ENCODE results near the gene GRM8. TPM values are rescaled to one million over a fixed set of nuclear protein-coding genes. Genes with fewer than 3 reads are reported as not detected.

GRM8 gene
- total RNA-seq, 1 donor from 2014 or later, result 2.2 TPM

GRCh38 chr7:126979722-126980121 is 273.0 kb downstream of the GRM8 start:
- H3K9me3 Mint-ChIP-seq (ENCODE audit: unreplicated experiment), result peaks cover 3% of the 10 kb centered on the region

GRCh38 chr7:126978865-126979264 is 273.9 kb downstream of the GRM8 start:
- Histone ChIP-seq H2AFZ (ENCODE audit: low read depth, low read length) (no peak overlapping the region), H3K9me3 (ENCODE audit: insufficient read depth, low read depth, low read length) (no peaks in the 10 kb centered on the region), H3K4me1 (ENCODE audit: insufficient read depth, low read length) (no peaks in the 10 kb centered on the region), H3K79me2 (ENCODE audit: insufficient read depth, low read length) (no peaks in the 10 kb centered on the region), H3K9ac (ENCODE audit: low read length) (no peak overlapping the region), H3K36me3 (ENCODE audit: insufficient read depth, low read length) (no peaks in the 10 kb centered on the region), H3K4me3 (ENCODE audit: insufficient read depth, low read depth, low read length) (no peak overlapping the region), H3K27me3 (ENCODE audit: insufficient read depth, low read length) (no peaks in the 10 kb centered on the region), H3K27ac (ENCODE audit: low read depth, low read length) (no peak overlapping the region), H3K4me2 (ENCODE audit: low read length) (no peak overlapping the region), H4K20me1 (ENCODE audit: insufficient read depth, low read length) (no peaks in the 10 kb centered on the region)
- Mint-ChIP-seq H3K9me3 (ENCODE audit: unreplicated experiment) (peaks cover 3% of the 10 kb centered on the region), H3K36me3 (ENCODE audit: low read depth, unreplicated experiment) (no peaks in the 10 kb centered on the region), H3K27ac (ENCODE audit: unreplicated experiment) (no peak overlapping the region), H3K27me3 (ENCODE audit: low read depth, unreplicated experiment) (no peaks in the 10 kb centered on the region), H3K4me1 (ENCODE audit: low read depth, unreplicated experiment) (no peaks in the 10 kb centered on the region), H3K4me3 (ENCODE audit: unreplicated experiment) (no peak overlapping the region)
- FAIRE-seq, result no peak
- TF ChIP-seq EZH2 (IDR thresholded peaks at IDR 0.05; ENCODE audit: insufficient read depth, low read length), result no peak
- TF ChIP-seq, protein P1, sequence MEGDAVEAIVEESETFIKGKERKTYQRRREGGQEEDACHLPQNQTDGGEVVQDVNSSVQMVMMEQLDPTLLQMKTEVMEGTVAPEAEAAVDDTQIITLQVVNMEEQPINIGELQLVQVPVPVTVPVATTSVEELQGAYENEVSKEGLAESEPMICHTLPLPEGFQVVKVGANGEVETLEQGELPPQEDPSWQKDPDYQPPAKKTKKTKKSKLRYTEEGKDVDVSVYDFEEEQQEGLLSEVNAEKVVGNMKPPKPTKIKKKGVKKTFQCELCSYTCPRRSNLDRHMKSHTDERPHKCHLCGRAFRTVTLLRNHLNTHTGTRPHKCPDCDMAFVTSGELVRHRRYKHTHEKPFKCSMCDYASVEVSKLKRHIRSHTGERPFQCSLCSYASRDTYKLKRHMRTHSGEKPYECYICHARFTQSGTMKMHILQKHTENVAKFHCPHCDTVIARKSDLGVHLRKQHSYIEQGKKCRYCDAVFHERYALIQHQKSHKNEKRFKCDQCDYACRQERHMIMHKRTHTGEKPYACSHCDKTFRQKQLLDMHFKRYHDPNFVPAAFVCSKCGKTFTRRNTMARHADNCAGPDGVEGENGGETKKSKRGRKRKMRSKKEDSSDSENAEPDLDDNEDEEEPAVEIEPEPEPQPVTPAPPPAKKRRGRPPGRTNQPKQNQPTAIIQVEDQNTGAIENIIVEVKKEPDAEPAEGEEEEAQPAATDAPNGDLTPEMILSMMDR (IDR thresholded peaks at IDR 0.05; ENCODE audit: insufficient read depth, low read depth, low read length), result no peak
- DNase-seq (ENCODE audit: low read depth), result no peak

More at GRCh38 chr7:126979722-126980121, 273.0 kb downstream of the GRM8 start:
- no peak overlapping the region for H3K4me3 Mint-ChIP-seq (ENCODE audit: unreplicated experiment)
- TF ChIP-seq EZH2 (IDR thresholded peaks at IDR 0.05; ENCODE audit: insufficient read depth, low read length), result no peak
- TF ChIP-seq, protein P1 (IDR thresholded peaks at IDR 0.05; ENCODE audit: insufficient read depth, low read depth, low read length), result no peak
- no peaks in the 10 kb centered on the region for H3K36me3 Mint-ChIP-seq (ENCODE audit: low read depth, unreplicated experiment)
- no peak overlapping the region for H3K9ac ChIP-seq (ENCODE audit: low read length)
- no peak for FAIRE-seq
- H3K4me3 ChIP-seq (ENCODE audit: insufficient read depth, low read depth, low read length), result no peak overlapping the region
- no peaks in the 10 kb centered on the region for H3K4me1 Mint-ChIP-seq (ENCODE audit: low read depth, unreplicated experiment)
- H3K9me3 ChIP-seq (ENCODE audit: insufficient read depth, low read depth, low read length), result no peaks in the 10 kb centered on the region
- no peaks in the 10 kb centered on the region for H3K79me2 ChIP-seq (ENCODE audit: insufficient read depth, low read length)
- no peak for DNase-seq (ENCODE audit: low read depth)
- H3K36me3 ChIP-seq (ENCODE audit: insufficient read depth, low read length), result no peaks in the 10 kb centered on the region
- no peak overlapping the region for H2AFZ ChIP-seq (ENCODE audit: low read depth, low read length)
- no peak overlapping the region for H3K27ac ChIP-seq (ENCODE audit: low read depth, low read length)
- no peaks in the 10 kb centered on the region for H4K20me1 ChIP-seq (ENCODE audit: insufficient read depth, low read length)
- H3K4me2 ChIP-seq (ENCODE audit: low read length), result no peak overlapping the region
- no peak overlapping the region for H3K27ac Mint-ChIP-seq (ENCODE audit: unreplicated experiment)
- no peaks in the 10 kb centered on the region for H3K27me3 Mint-ChIP-seq (ENCODE audit: low read depth, unreplicated experiment)
- no peaks in the 10 kb centered on the region for H3K4me1 ChIP-seq (ENCODE audit: insufficient read depth, low read length)
- no peaks in the 10 kb centered on the region for H3K27me3 ChIP-seq (ENCODE audit: insufficient read depth, low read length)

DNA sequence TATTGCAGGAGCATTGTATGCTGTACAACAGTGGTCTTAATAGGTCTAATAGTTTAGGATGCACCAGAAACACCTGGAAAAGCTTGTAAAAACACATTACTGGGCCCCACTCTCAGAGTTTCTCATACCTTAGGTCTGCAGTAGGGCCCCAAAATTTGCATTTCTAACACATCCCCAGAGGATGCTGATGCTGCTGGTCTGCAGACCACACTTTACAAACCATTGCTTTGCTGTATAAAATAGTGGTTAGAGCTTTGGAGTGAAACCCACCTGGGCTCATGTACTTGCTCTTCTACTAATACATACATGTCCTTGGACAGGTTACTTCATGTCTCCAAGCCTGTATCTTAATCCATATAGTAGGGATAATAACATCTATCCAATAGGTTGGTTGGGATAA is 279.7 kb downstream of the GRM8 start:
- H4K20me1 ChIP-seq (ENCODE audit: insufficient read depth, low read length), result no peaks in the 10 kb centered on the region
- H3K36me3 ChIP-seq (ENCODE audit: insufficient read depth, low read length), result no peaks in the 10 kb centered on the region
- DNase-seq (ENCODE audit: low read depth), result no peak
- H3K4me1 Mint-ChIP-seq (ENCODE audit: low read depth, unreplicated experiment), result no peaks in the 10 kb centered on the region
- no peak overlapping the region for H3K27ac Mint-ChIP-seq (ENCODE audit: unreplicated experiment)
- no peaks in the 10 kb centered on the region for H3K9me3 ChIP-seq (ENCODE audit: insufficient read depth, low read depth, low read length)
- no peak overlapping the region for H3K4me3 Mint-ChIP-seq (ENCODE audit: unreplicated experiment)
- no peak overlapping the region for H2AFZ ChIP-seq (ENCODE audit: low read depth, low read length)
- no peak for TF ChIP-seq EZH2 (IDR thresholded peaks at IDR 0.05; ENCODE audit: insufficient read depth, low read length)
- TF ChIP-seq, protein P1 (IDR thresholded peaks at IDR 0.05; ENCODE audit: insufficient read depth, low read depth, low read length), result no peak
- no peaks in the 10 kb centered on the region for H3K27me3 Mint-ChIP-seq (ENCODE audit: low read depth, unreplicated experiment)
- no peaks in the 10 kb centered on the region for H3K79me2 ChIP-seq (ENCODE audit: insufficient read depth, low read length)
- no peak overlapping the region for H3K27ac ChIP-seq (ENCODE audit: low read depth, low read length)
- no peaks in the 10 kb centered on the region for H3K9me3 Mint-ChIP-seq (ENCODE audit: unreplicated experiment)
- no peaks in the 10 kb centered on the region for H3K36me3 Mint-ChIP-seq (ENCODE audit: low read depth, unreplicated experiment)
- no peaks in the 10 kb centered on the region for H3K4me1 ChIP-seq (ENCODE audit: insufficient read depth, low read length)
- H3K9ac ChIP-seq (ENCODE audit: low read length), result no peak overlapping the region
- no peaks in the 10 kb centered on the region for H3K27me3 ChIP-seq (ENCODE audit: insufficient read depth, low read length)
- no peak overlapping the region for H3K4me3 ChIP-seq (ENCODE audit: insufficient read depth, low read depth, low read length)
- no peak overlapping the region for H3K4me2 ChIP-seq (ENCODE audit: low read length)
- FAIRE-seq, result no peak

All from astrocyte (in vitro differentiated cells and primary cell).